Stimulated activated CD4-positive, alpha-beta T cell treated with anti-CD3 and anti-CD28 coated beads, Interleukin-4, amount 100 ng/mL, for 4 hours (primary cell): Measurements from ENCODE around the gene SLC25A12.

Source experiments
- DNase-seq, 2 experiments: peaks; one replicate each; pipeline ENCODE4 v3.0.0-alpha.2; 2020

SLC25A12 gene

DNA sequence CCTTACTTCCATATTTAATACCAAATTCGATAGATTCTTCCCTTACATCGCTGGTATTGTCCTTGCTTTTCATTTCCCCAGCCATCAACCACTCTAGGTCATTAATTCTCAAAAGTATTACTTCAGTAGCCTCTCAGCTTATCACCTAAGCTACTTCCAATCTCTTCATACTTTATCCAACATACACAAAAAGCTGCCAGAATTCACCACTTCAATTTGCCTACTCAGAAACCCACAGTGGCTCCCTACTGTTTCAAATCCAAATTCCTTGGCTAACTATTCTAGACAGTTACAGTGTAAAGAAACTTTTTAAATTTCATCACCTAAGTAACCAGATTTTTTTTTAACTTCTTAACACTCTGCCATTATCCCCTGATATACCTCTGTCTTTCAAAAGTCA, 4.7 kb downstream of the SLC25A12 start:
- DNase-seq: no peak

DNA sequence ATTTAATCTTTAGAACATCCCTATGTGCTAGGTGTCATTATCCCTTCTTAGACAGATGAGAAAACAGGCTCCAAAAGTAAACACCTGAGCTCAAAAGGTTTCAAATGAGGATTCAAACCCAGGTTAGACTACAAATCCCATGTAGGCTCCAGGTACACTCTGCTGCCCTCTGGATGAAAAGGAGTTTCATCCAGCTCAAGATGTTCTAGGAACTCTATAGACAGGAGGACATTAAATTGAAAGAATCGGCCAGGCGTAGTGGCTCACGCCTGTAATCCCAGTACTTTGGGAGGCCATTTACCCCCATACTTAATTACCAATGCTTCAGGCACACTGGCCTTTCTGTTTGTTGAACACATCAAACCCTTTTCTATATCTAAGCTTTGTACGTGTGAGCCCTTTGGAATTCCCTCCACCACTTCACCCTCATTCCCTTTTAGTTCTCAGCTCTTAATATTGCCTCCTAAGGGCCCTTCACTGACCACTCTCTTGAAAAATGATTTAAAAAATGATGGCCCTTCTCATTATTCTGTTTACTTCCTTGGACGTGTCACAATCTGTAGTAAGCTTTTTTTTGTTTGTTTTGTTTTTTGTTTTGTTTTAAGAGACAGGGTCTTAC, 10.7 kb downstream of the SLC25A12 start:
- no peak for DNase-seq

DNA sequence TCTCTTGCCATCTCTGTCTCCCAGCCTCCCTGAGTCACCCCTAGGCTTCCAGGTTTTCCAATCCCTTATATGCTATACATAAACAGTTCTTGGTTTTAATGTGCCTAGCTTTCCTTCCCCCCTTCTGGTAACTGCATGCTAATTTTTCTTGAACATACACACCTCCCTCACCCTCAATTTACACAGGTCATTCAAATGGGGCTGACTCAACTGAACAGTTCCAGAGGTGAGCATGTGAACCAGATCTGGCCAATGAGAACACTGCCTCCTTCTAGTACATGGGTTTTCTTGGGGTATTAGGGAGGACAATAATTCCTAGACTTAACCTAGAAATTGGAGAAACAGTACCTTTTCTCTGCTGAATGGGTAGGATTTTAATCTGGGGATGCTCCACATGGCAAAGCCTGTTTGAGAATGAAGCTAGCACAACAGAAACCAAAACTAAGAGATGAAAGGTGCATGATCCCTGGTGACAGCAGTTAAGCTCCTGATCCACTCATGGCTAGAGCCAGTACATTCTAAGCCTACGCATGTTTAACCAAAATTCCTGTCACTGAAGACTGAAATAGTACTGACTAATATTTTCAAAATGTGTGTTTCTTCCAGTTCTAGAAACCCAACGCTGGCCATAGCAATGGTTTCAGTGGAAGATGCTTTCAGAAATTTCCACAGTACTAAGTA, 11.8 kb downstream of the SLC25A12 start:
- DNase-seq: no peak

DNA sequence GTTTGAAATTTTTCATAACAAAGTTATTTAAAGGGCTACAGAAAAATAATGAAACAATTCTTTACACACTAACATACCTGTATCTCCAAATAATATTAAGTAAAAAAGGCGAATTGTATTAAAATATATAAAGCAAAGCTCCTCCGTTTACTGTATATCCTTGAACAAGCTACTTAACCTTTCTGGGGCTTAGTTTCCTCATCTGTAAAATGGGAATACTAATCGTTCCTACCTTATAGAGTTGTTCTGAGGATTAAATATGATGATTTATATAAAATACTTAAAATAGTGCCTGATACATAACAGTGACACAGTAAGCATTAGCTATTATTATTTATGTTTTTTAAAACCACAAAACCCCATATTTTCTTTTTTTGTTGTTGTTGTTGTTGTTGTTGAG, 13.3 kb downstream of the SLC25A12 start:
- DNase-seq: no peak

DNA sequence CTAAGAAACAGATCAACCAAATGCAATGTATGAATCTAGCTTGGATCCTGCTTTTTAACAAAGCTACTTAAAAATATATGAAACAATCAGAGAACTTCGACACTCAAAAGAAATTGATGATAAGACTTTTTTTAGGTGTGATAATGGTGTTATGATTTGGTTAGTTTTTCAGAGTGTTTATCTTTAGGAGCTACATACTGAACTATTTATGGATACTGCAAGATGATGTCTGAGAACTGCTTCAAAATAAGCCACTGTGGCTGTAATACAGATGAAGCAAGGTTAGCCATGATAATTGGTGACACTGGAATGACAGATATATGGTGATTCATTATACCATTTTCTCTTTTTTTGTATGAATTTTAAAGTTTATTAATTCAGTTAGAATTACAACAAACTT, 14.2 kb downstream of the SLC25A12 start:
- DNase-seq: no peak

DNA sequence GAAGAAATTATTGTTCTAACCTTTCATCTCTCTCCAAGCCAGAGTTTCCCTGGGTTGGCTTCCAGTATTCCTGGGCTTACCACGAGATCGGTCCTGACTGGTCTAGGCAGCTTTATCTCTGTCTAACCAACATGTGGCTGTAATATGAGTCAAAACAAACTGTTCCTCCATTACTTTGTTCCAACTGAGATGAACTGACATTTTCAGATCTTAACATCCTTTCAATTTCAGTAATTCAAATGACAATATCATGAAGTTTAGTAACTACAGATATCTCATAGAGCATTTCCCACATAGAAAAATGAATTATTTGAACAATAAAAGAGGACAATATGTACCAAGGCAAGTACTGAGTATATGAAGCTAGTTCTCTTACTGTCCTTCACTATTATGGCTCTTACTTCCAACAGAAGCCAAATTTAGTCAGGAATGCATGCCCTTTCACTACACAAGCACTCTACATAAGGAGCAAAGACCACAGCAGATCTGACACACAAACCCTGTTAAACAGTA, 15.5 kb downstream of the SLC25A12 start:
- DNase-seq: no peak

DNA sequence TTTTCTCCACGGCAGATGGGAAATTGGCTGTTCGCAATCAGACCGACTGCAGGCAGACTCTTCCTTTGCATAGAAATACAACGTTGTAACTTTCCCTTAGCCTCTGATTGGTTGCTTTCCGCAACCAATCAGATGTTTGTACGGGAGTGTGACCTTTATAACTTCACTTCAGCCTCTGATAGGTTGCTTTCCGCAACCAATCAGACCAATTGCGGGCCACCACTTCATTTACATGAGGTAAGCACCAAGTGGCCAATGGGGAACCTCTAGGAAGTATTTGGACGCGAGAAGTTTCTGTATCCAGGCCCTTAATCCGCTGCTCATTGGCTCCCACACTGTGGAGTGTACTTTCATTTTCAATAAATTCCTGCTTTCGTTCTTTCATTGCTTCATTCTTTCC, 19.1 kb downstream of the SLC25A12 start:
- no peak for DNase-seq

DNA sequence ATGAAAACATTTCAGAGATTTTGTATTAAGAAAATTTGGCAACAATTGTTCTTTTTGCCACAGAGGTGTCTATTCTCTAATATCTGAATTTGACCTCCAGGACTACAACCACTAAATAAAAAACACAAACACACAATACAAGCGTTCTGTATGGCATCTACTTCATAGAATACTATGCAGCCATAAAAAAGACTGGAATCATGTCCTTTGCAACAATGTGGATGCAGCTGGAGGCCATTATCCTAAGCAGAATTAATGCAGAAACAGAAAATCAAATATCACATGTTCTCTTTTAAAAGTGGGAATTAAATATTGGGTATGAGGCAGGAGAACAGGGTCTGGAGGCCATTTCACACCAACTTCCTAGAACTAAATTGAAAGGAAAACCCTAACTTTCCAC, 19.5 kb downstream of the SLC25A12 start:
- no peak for DNase-seq

DNA sequence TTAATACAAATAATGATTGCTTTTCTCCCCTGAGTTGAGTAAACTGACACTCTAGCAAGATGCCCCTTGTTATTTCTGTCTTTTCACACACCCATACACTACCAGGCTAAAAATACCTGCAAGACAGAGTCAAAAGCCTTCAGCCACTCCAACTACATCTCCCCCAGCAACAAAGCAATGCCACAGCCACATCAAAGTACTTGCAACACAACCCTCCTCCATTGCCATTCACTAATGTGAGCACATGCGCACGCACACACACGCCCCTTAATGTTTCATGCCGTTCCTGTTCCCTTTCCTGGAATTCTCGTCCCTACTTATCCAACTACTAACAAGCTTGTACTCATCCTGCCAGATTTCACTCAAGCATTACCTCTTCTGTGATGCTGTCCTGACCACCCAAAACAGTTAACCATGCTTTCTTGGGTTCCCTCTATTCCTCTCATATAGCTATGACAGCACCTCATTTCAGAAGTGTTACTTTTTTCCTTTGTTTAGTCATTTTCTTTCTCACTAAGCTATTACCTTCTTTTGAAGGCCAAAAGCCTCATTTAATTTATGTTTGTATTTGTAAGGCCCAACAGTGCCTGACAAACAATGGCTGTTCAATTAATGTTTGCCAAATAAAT, 29.6 kb downstream of the SLC25A12 start:
- no peak for DNase-seq

DNA sequence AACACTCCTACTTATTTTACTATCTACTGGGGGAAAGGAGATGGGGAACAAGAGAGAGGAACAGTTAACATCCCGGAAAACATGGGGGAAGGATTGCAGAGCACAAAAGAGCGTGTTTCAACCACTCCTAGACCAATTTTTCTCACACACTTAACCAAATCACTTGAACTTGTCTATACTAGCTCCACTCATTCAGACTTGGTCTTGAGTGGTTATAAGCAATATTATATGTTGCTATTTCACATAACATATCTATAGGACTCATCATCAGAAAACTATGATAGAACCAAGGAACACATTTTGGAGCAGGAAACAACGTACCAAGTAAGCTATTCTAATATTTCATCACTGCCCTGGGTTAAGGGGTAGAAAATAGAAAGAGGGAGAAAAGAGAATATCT, 31.5 kb downstream of the SLC25A12 start:
- no peak for DNase-seq

DNA sequence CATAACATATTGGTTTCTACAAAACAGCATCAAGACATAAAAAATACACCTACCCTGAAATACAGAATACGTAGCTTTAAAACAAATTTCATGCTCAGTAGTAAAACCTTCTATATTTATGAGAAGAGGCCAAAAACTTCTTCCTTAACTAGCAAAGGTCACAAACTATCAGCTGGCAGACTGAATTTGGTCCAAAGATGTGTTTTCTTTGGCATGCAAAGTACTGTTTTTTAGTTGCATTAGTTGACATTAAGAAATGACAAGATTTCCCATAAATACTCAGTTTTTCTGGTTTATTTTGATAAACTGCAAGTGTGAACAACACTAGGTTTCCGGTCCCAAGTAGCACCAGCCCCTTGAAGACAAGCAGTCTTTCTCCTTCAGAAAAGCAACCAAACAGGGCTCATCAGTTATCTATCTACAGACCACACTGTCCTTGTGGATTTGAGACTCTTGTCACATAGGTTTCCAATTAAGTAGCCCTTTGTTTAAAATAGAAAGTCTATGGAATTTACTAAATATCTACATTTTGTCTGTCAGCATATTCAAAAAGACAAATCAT, 35.6 kb downstream of the SLC25A12 start:
- DNase-seq: no peak

DNA sequence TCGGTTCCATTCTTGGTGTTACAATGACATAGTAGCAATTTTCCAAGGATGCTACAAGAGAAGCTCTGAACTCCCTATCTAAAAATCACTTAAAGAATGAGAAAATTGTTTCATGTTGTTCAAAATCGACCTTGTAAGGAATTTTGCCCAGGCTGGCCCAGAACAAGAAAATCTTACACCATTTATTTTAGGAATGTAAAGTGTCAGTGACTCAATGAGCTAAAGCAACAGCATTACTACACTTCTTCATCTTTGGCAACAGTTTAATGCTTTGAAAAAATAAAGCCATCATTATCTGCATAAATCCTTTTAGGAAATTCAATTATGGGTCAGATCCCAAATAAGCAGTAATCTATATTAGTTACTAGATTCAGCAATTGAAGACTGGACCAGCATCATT, 38.6 kb downstream of the SLC25A12 start:
- no peak for DNase-seq

DNA sequence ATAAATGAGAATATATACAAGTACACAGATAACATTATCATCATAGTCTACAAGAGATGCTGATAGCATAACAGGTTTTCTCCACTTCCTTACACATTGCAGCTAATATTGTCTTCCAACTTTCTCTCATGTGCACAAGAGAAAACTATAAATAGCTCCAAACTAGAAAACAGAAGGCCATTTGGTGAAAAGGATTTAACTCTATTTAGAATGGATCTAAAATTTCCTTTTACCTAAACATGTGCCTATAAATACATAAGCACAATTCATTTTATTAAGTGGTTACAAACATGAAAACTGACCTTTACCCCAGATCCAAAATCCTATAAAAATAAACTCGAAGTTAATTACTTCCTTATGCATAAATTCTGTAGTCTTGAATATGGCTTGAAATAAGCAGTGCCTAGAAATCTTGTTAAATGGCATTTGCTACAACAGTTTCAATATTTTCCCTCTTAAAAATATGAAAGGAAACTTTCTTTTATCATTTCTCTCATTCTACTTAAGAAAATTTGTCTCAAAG, 41.6 kb downstream of the SLC25A12 start:
- DNase-seq: no peak

DNA sequence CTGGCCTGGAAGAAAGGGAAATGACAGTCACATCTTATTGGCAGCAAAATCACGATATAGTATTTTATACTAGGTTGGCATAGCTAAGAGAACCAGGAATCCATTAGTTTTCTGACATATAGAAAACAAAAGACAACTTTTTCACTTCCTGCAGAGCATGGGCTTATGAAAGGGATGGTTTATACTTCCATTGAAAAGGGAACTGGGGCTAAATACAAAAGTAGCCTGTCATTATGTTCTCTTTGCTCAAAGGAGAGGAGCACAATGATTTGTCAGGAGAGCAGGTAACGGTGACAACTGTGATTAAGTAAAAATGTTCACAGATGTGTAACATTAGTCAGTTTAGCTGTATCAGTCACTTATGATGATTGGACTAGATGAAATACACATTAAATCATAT, 46.4 kb downstream of the SLC25A12 start:
- DNase-seq: no peak

DNA sequence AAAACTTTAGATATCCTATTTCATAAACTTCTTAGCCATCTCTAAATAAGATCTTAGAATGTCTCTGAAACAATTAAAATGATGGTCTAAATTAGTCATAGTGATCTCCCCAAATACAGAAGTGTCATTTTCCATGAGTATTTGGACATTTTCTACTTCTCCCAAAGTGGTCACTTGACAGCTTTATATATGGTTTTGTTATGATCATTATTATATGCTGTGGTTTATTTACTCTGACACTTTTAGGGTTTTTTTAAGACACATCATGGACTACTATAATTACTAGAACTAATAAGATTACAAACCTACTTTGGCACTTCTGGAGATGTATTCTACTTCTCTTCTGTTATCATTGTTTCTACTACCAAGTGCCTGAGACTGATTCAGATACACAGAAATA, 47.1 kb downstream of the SLC25A12 start:
- DNase-seq: no peak

DNA sequence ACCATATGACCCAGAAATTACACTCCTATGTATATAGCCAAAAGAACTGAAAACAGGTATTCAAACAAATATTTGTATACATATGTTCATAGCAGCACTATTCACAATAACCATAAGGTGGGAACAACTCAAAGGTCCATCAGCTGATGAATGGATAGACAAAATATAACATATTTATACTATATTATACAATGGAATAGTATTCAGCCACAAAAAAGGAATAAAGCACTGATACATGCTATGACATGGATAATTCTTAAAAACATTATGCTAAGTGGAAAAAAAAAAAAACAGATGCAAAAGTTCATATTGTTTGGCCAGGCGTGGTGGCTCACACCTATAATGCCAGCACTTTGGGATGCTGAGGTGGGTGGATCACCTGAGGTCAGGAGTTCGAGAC, 52.0 kb downstream of the SLC25A12 start:
- DNase-seq: no peak

DNA sequence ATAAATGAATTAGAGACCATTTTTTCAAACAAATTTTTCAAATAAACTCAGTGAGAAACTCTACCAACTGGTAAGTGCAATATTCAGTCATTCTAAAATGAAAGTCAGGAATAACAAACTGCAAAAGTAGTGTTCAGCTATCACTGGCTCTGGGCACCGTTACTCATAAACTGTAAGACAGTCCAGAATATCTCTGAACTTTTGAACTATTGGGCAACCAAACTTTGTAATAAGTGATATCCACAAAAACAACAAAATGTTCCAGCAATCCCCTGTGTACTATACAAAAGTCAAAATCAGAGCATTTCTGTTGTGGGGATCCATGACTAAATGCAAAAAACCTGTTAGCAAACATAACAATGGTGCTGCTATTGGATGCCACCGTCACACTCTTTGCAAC, 56.3 kb downstream of the SLC25A12 start:
- DNase-seq: no peak

DNA sequence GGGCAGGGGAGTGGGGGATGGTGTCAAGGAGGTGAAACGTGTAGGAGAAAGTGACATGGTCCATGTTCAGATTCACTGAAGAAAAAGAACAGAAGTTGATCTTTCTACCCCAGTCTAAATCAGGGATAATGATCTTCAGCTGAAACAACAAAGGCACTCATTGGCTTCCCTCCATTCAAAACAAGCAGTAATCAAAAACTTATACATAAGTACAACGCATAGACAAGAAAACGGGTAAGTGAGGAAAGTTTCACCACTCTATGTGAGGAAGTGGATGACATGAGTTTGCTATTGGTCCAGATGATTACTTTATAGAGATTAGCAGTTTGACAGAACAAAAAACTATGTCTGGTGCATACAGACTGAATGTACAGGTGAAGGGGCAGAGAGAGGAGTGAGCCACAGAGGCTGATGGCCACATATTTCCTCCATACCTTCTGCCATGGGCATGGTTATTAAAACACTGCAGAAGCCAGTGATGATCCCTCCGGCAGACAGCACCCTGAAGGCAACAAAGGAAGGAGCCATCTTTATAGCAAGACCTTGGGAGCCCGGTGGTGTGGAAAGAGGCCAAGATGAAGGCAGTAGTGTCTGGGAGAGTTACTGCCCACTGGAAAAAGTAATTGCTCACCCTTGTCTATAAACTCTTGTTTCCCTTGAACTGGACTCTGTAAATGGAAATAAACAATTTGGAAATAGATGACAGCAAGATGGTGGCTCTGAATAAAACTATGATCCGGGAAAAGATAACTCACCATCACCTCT, 57.7 kb downstream of the SLC25A12 start:
- DNase-seq: no peak

DNA sequence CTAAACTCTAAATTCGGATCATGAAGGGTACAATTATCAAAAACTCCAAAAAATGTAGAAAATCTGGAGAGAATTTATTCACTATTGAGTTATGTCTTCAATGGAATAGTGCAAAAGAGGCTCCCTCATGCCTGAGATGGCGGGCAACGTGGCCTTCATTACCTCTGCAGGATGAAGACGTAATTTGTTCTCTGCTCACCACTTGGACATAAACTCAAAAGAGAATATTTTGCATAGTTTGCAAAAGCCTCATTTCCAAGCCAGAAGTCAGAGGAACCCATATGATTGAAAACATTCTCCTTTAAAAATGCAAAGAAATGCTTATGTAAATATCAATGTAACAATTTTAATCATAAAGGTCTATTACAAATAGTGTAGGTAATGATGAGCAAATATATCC, 58.7 kb downstream of the SLC25A12 start:
- DNase-seq: no peak

DNA sequence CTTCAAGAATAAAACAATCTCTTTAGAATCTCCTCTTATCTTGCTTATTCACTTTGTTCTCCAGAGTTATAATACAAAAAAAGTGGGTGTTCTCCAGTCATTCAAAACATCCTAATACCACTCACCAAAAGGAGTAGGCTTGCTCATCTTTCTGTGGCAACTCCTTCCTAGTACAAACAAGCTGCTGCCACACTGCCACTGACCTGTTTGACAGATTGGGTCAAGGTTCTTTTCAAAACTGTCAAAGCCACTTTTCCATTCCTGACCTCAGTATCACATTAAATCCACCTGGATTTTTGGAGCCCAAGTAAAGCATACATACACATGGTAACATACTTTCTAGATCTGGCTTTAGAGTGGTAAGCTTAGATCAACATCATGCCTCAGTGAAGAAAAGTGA, 59.8 kb downstream of the SLC25A12 start:
- no peak for DNase-seq

DNA sequence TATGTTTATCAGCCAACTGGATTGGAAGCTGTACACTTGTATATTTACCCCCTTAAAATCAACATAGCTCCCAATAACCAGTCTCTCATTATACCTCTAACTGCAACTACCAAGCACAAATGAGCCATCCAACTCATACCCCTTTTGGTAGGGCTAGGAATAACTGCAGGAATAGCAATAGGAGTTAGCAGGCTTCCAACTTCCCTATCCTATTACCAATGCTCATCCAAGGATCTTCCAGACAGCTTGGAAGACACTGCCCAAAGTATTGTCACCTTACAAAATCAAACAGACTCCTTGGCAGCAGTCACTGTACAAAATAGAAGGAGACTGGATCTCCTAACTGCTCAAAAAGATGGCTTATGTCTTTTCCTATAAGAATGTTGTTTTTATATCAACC, 61.6 kb downstream of the SLC25A12 start:
- DNase-seq: no peak

DNA sequence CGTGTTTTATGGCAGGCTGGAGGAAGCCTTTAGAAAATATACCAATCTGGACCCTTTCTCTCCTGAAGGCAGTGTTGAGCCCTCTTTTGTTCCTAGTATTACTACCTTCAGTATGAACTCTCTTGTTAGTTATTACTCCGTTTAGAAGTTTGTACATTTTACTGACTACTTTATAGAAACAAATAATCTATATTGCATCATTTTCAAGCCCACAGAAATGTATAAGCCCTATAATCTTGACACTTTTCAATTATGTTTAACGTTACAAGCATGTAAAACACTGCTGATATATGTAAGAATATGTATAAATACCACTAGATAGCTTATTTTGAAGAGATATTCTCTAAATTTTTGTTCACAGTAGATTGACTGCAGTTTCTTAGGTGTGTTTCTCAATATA, 64.0 kb downstream of the SLC25A12 start:
- no peak for DNase-seq

DNA sequence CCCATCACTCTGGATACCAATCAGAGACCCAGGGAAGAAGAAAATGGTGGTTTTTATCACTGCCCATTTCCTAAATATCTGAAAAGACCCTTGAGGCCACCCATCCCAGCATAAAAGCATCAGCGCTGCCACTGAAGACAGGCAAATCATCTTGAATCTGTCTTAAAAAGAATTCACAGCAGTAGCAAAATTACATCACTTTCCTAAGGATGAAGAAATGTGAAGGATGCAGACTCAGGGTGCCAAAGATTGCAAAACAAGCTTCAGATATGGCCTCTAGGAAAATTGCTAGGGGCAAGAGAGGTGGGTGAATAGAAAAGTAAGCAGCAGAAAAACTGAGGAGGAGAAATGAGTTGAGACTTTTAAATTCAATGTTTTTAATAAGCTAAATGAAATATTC, 70.0 kb downstream of the SLC25A12 start:
- no peak for DNase-seq
